KBM-7 (cell line): ENCODE results near the gene TEX264.
A peak's percentile ranks its signal among the peaks of the same experiment; 100 is the strongest.
"Not testable (repeated sequence)": the region's sequence is repeated elsewhere in the genome, so short reads cannot be mapped to it uniquely, and the experiment has no call there.

Source experiments
- DNase-seq: peaks from one replicate; pipeline ENCODE4 v3.0.0-alpha.2; 2015
- in situ Hi-C: fragments of 300-500 bp; cut with MboI; formaldehyde crosslinking; loops from 2 replicates; pipeline ENCODE4 v1.14.3; 2020; ENCODE audit warnings: low sequenced_read_pairs, low pct_unique_long_range_greater_than_20kb, mixed read lengths

TEX264 gene

GRCh38 chr3:51670823-51671733 is at the start of gene TEX264:
Gene TEX264 (plus strand): TSS chr3:51671252. CDS start chr3:51674305, 3,053 bp downstream.
- DNase-seq, result peak; percentile 86
- in situ Hi-C loops, result no loop called here

GRCh38 chr3:51622413-51622812 is 48.6 kb upstream of the TEX264 start:
- in situ Hi-C loops, result no loop called here
- DNase-seq, result no peak

DNA sequence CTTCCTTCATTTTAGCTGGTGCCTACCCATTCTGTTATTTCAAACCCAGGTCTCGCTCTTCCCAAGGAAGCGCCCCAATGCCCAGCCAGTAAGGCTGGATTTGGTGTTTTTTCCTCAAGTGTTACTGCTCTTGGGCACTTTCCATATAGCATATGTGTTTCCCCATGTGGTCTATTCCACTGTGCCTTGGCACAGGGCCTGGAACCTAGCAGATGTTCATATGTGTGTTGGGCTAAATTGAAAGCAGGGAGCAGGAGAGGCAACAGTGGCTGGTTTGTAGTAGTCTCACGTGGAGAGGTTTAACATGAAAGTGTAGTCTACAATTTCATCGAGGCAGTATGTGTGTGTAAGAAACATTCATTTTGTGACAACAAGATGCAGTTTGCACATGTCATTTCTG is 48.2 kb upstream of the TEX264 start:
- no peak for DNase-seq

DNA sequence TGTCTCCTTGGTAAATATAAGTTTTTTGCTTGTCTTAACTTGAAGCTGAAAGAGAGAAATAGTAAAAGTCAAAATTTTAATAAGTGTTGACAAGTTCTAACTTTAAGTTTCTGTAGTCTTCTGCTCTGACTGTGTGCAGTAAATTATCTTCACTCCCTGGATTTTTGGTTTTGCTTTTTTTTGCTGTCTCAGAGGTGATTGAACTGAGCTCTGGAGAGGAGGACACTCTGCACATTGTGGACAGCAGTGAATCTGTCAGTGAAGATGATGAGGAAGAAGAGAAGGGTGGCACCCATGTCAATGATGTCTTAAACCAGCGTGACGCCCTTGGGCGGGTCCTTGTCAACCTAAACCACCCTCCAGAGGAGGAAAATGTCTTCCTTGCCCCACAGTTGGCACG is 40.5 kb upstream of the TEX264 start:
- in situ Hi-C loops, result loop anchor here (10.0 kb wide), 1 partner anchor 126 kb away; the partner anchor contains the start of gene DCAF1
- no peak for DNase-seq

More for the DNA sequence above, 48.2 kb upstream of the TEX264 start:
- in situ Hi-C loops, result no loop called here

GRCh38 chr3:51637144-51637940 is 33.7 kb upstream of the TEX264 start:
- in situ Hi-C loops, result loop anchor here (10.0 kb wide), 1 partner anchor 133 kb away; the partner anchor contains the start of gene DCAF1
- no peak for DNase-seq

DNA sequence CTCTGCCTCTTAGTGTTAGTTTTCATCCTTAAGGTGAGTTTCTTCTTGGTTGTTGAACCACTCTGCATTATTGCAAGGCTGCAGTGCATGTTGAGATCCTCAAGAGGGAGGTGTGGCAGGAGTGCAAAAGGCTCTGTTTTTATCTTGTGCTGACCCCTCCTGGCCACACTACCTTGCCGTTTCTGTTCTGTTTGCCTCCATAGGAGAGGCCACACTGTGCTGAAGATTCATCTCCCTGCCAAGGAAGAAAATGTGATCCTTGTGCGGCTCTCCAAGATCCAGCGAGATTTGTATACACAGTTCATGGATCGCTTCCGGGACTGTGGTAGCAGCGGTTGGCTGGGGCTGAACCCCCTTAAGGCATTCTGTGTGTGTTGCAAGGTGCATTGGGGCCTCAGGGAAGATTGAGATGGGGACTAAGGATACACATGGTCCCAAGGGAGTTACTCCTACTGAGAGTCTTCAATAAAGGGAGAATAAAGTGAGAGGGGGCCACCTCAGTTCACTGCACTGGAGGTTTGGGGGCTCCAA is 33.0 kb upstream of the TEX264 start:
- in situ Hi-C loops, result loop anchor here (10.0 kb wide), 1 partner anchor 133 kb away; the partner anchor contains the start of gene DCAF1
- DNase-seq, result peak; percentile 83

DNA sequence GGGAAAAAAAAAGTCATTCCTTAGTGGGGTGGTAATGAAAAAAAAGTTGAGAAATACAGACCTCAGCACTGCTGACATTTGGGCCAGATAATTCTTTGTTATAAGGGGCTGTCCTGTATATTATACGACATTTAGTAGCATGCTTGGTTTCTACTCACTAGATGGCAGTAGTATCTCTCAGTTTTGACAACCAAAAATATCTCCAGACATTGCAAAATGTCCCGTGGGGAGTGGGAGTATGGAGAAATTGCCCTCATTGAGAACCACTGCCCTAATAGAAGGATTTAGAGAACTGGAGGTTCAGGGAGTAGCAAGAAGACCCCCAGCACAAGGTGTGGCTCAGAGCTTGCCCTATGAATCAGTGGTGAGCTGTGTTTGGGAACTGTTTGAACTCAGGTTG is 28.6 kb upstream of the TEX264 start:
- DNase-seq, result peak; percentile 53
- in situ Hi-C loops, result no loop called here

DNA sequence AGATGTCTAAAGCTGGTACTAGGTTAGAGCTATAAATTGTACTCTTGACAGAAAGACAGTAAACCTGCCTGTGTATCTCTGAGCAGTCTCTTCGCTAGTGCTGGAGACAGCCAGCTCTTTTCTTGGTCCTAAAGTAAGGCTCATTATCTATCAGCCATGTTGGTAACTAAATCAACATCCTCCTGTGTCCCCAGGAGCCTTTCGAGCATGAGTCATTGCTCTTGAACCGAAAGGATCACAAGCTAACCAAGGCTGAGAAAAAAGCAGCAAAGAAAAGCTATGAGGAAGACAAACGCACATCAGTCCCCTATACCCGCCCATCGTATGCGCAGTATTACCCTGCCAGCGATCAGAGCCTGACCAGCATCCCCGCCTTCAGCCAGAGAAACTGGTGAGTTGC is 25.0 kb upstream of the TEX264 start:
- in situ Hi-C loops, result no loop called here
- no peak for DNase-seq

DNA sequence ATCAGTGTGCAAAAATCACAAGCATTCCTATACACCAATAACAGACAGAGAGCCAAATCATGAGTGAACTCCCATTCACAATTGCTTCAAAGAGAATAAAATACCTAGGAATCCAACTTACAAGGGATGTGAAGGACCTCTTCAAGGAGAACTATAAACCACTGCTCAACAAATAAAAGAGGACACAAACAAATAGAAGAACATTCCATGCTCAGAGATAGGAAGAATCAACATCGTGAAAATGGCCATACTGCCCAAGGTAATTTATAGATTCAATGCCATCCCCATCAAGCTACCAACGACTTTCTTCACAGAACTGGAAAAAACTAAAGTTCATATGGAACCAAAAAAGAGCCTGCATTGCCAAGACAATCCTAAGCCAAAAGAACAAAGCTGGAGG is 18.9 kb upstream of the TEX264 start:
- DNase-seq, in situ Hi-C loops: not testable (repeated sequence)

DNA sequence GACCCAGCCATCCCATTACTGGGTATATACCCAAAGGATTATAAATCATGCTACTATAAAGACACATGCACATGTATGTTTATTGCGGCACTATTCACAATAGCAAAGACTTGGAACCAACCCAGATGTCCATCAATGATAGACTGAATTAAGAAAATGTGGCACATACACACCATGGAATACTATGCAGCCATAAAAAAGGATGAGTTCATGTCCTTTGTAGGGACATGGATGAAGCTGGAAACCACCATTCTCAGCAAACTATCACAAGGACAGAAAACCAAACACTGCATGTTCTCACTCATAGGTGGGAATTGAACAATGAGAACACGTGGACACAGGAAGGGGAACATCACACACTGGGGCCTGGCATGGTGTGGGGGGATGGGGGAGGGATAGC is 17.6 kb upstream of the TEX264 start:
- in situ Hi-C loops, DNase-seq: not testable (repeated sequence)

DNA sequence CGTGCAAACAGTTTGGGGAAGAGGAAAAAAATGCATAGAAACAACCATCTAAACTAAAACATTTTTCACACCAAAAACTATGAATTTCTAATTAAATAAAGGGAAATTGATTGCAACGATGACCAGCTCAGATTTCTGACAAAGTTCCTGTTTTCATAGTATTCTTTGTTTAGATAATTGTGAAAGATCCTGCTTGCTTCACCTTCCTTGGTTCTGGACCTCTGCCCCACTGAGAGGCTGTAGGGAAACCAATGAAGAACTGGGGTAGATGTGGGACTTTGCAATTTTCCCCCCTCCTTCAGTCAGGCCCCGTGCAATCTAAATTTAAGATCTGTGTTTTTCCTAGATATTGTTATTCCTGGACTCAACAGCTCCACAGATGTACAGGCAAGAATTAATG is 13.8 kb upstream of the TEX264 start:
- in situ Hi-C loops, result no loop called here
- no peak for DNase-seq

- in situ Hi-C loops, result no loop called here
- DNase-seq, result no peak
These were observed 11.1 kb upstream of the TEX264 start for GRCh38 chr3:51659942-51660341.

DNA sequence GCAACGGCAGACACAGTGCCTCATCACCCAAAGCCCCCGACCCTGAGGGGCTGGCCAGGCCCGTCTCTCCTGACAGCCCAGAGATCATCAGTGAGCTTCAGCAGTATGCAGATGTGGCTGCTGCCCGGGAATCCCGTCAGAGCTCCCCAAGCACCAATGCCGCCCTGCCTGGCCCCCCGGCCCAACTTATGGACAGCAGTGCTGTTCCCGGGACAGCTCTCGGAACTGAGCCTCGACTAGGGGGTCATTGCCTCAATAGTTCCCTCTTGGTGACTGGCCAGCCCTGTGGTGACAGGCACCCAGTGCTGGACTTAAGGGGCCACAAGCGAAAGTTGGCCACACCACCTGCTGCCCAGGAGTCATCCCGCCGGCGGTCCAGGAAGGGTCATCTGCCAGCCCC is 8.6 kb upstream of the TEX264 start:
- DNase-seq, result no peak
- in situ Hi-C loops, result no loop called here

DNA sequence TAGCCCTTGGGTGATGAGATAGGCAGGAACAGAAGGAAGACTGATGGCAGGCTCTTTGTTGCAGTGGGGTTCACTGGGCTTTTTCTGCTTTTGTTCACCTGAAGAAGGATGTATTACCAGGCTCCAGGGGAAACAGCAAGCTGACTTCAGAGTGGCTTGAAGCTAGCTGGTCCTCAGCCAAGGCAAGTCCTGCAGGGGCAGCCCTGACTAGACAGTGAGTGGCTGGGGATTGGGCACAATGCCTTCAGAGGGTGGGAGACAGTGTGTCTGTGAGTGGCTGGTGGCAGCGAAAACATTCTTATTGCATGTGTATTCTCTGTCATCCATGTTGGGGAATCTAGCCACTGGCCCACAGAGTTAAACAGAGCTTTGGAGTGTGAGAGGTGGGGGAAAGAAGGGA is 2.3 kb upstream of the TEX264 start:
- no peak for DNase-seq
- in situ Hi-C loops, result no loop called here

DNA sequence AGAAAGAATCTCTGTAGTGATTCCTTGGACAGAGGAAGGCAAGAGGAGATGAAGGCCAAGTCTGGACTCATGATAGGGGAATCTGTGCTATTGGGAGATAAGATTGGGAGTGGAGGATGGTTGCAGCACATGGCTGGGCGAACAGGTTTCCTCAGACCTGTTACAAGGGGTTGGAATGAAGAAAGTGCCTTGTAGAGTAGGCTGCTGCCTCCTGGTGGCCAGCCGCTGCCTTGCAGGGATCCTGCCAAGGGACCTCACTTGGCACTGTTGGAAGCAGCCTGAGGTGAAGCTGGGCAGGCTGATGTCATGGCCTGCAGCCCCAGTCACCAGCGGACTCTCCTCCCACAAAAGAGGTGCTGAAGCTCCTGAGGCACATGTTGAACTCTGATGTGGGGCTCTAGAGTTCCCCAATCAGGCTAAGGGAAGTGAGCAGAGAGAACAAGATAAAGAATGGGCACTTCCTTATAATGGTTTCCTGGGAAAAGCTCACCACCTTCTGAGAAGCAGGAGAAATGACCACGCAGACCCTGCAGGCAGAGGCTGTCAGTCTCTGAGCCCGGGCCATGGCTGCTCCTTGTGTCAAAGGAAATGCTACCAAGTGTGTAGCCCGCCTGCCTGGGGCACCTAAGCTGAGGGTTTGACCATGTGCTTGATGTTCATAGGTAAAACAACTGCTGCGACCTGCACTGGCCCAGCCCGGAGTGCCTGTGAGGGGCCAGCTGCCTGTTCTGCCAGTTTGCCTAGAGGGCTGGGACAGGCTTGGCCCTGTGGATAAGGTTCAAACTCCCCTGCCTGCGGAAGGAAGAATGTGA is 1.6 kb upstream of the TEX264 start:
- in situ Hi-C loops, result no loop called here
- DNase-seq, result peak; percentile 95

GRCh38 chr3:51670053-51670822 is 814 bp upstream of the TEX264 start:
- in situ Hi-C loops, result no loop called here
- no peak for DNase-seq

DNA sequence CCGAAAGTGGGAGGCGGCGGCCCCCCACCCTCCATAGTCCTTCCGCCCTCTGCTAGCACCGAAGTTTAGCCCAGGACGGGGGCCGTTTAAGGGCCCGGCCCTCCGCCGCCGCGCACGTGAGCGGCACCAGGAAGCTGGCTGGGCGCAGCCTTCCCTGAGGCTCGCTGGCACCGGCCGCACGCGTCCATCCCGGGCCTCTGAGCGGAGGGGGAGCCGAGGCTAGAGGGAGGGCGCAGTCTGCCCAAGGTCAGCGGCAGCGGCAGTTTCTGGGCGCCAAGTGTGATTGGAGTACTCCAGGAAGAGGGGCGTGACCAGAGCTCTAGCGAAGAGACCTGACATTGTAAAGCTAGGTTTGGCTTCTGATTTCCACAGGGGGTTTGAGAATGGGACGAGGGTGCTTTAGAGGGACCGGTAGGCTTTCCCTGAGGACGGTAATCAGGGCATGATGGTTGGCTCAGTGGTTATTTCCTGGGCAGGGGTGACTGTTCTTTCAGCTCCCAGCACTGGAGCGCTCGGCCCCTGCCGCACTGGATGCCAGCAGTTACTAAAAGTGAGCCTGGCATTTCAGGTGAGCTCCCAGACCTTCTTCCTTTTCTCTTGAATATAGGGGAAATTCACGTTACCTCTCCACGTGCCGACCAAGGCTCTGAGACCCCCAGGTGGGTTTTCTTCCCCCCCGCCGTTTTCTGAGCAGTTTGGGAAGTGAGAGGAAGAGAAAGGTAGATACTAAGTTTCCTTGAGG is 853 bp downstream of the TEX264 start:
- peak; percentile 75 for DNase-seq
- in situ Hi-C loops, result no loop called here
